ENCODE results near the gene DAB2IP. TPM values are rescaled to one million over a fixed set of nuclear protein-coding genes. Genes with fewer than 3 reads are reported as not detected.

Gene DAB2IP
- total RNA-seq, 1 donor from 2014 or later = 38.0 TPM

GRCh38 chr9:121685146-121685794 is 33.8 kb downstream of the DAB2IP start:
- no peak for DNase-seq (ENCODE audit: low read depth)
- no peaks in the 10 kb centered on the region for H3K27me3 ChIP-seq (ENCODE audit: control insufficient read depth, insufficient read depth, low read length)
- no peaks in the 10 kb centered on the region for H3K36me3 ChIP-seq (ENCODE audit: control insufficient read depth, insufficient read depth, low read length)
- H3K4me3 ChIP-seq (ENCODE audit: low read depth, low read length) = no peak overlapping the region
- TF ChIP-seq CTCF (IDR thresholded peaks at IDR 0.05; ENCODE audit: insufficient read depth, low read length, poor library complexity, severe bottlenecking) = no peak

GRCh38 chr9:121685795-121686377 is 34.5 kb downstream of the DAB2IP start:
- no peak for DNase-seq (ENCODE audit: low read depth)
- TF ChIP-seq CTCF (IDR thresholded peaks at IDR 0.05; ENCODE audit: insufficient read depth, low read length, poor library complexity, severe bottlenecking) = no peak

GRCh38 chr9:121686930-121687541 is 35.6 kb downstream of the DAB2IP start:
- peak; percentile 95 for TF ChIP-seq CTCF (IDR thresholded peaks at IDR 0.05; ENCODE audit: insufficient read depth, low read length, poor library complexity, severe bottlenecking)
- no peaks in the 10 kb centered on the region for H3K27me3 ChIP-seq (ENCODE audit: control insufficient read depth, insufficient read depth, low read length)
- no peaks in the 10 kb centered on the region for H3K36me3 ChIP-seq (ENCODE audit: control insufficient read depth, insufficient read depth, low read length)
- no peak overlapping the region for H3K4me3 ChIP-seq (ENCODE audit: low read depth, low read length)
- DNase-seq (ENCODE audit: low read depth) = no peak

More at GRCh38 chr9:121685795-121686377, 34.5 kb downstream of the DAB2IP start:
- H3K4me3 ChIP-seq (ENCODE audit: low read depth, low read length) = no peak overlapping the region
- H3K27me3 ChIP-seq (ENCODE audit: control insufficient read depth, insufficient read depth, low read length) = no peaks in the 10 kb centered on the region
- no peaks in the 10 kb centered on the region for H3K36me3 ChIP-seq (ENCODE audit: control insufficient read depth, insufficient read depth, low read length)

GRCh38 chr9:121688146-121688680 is 36.8 kb downstream of the DAB2IP start:
- H3K36me3 ChIP-seq (ENCODE audit: control insufficient read depth, insufficient read depth, low read length) = no peaks in the 10 kb centered on the region
- no peaks in the 10 kb centered on the region for H3K27me3 ChIP-seq (ENCODE audit: control insufficient read depth, insufficient read depth, low read length)
- DNase-seq (ENCODE audit: low read depth) = no peak
- H3K4me3 ChIP-seq (ENCODE audit: low read depth, low read length) = no peak overlapping the region
- TF ChIP-seq CTCF (IDR thresholded peaks at IDR 0.05; ENCODE audit: insufficient read depth, low read length, poor library complexity, severe bottlenecking) = no peak

- no peak for DNase-seq (ENCODE audit: low read depth)
- H3K27me3 ChIP-seq (ENCODE audit: control insufficient read depth, insufficient read depth, low read length) = no peaks in the 10 kb centered on the region
- no peak overlapping the region for H3K4me3 ChIP-seq (ENCODE audit: low read depth, low read length)
- TF ChIP-seq CTCF (IDR thresholded peaks at IDR 0.05; ENCODE audit: insufficient read depth, low read length, poor library complexity, severe bottlenecking) = no peak
- no peaks in the 10 kb centered on the region for H3K36me3 ChIP-seq (ENCODE audit: control insufficient read depth, insufficient read depth, low read length)
Observed at GRCh38 chr9:121688681-121689080, 37.2 kb downstream of the DAB2IP start.
